Mesothelial cell of epicardium (in vitro differentiated cells): Measurements from ENCODE around the gene OR4N2. TPM values are rescaled to one million over a fixed set of nuclear protein-coding genes. Genes with fewer than 3 reads are reported as not detected.
"Not testable (repeated sequence)": the region's sequence is repeated elsewhere in the genome, so short reads cannot be mapped to it uniquely, and the experiment has no call there.

Experiments
- DNase-seq, 2 experiments: peaks; one replicate each; pipeline ENCODE4 v3.0.0; 2021; ENCODE audit warnings: low spot score in 2 of 2; ENCODE audit not compliant: unreplicated experiment in 2 of 2
- H3K27ac Mint-ChIP-seq: 2 replicates; pipeline ENCODE4 v1.8.0; 2021; ENCODE audit warnings: mixed read lengths
- H3K27me3 Mint-ChIP-seq: 2 replicates; pipeline ENCODE4 v1.8.0; 2021; ENCODE audit warnings: low read depth, mixed read lengths
- H3K36me3 Mint-ChIP-seq: 2 replicates; pipeline ENCODE4 v1.8.0; 2021; ENCODE audit warnings: mixed read lengths
- H3K4me1 Mint-ChIP-seq: 2 replicates; pipeline ENCODE4 v1.8.0; 2021; ENCODE audit warnings: mixed read lengths
- H3K4me3 Mint-ChIP-seq: 2 replicates; pipeline ENCODE4 v1.8.0; 2021; ENCODE audit warnings: mild to moderate bottlenecking, moderate library complexity, mixed read lengths
- H3K9me3 Mint-ChIP-seq: 2 replicates; pipeline ENCODE4 v1.8.0; 2021; ENCODE audit warnings: mixed read lengths
- CTCF ChIP-seq: fragments of 200-600 bp; sonication (generic); IDR thresholded peaks from one replicate; pipeline ENCODE4 v1.5.0; 2021; ENCODE audit warnings: antibody characterized with exemption; ENCODE audit not compliant: unreplicated experiment
- total RNA-seq: library from RNA; stranded (reverse); gene quantifications from 3 replicates; pipeline ENCODE4 v1.2.1, GENCODE V29; 2021

OR4N2 gene
- total RNA-seq, 1 donor from 2014 or later, result not detected

GRCh38 chr14:19823765-19824164 lies 20.2 kb downstream of the OR4N2 start:
- no peak for DNase-seq
- H3K4me1 Mint-ChIP-seq, result no peaks in the 10 kb centered on the region
- no peaks in the 10 kb centered on the region for H3K27me3 Mint-ChIP-seq
- H3K36me3 Mint-ChIP-seq, result peaks cover 2% of the 10 kb centered on the region
- H3K27ac Mint-ChIP-seq, result no peak overlapping the region
- TF ChIP-seq CTCF, result no peak
- no peak overlapping the region for H3K4me3 Mint-ChIP-seq
- peaks cover 5% of the 10 kb centered on the region for H3K9me3 Mint-ChIP-seq

GRCh38 chr14:19827626-19828244 lies 24.2 kb downstream of the OR4N2 start:
- not testable (repeated sequence) for H3K4me3 Mint-ChIP-seq, H3K4me1 Mint-ChIP-seq, H3K27me3 Mint-ChIP-seq, H3K36me3 Mint-ChIP-seq, H3K27ac Mint-ChIP-seq, DNase-seq
- H3K9me3 Mint-ChIP-seq, result peaks cover 26% of the 10 kb centered on the region

GRCh38 chr14:19828314-19828713 lies 24.7 kb downstream of the OR4N2 start:
- H3K27me3 Mint-ChIP-seq, result no peaks in the 10 kb centered on the region
- H3K4me3 Mint-ChIP-seq, result no peak overlapping the region
- TF ChIP-seq CTCF, result no peak
- peaks cover 4% of the 10 kb centered on the region for H3K36me3 Mint-ChIP-seq
- H3K9me3 Mint-ChIP-seq, result peaks cover 32% of the 10 kb centered on the region
- no peak overlapping the region for H3K27ac Mint-ChIP-seq
- no peak for DNase-seq
- H3K4me1 Mint-ChIP-seq, result no peaks in the 10 kb centered on the region

- not testable (repeated sequence) for H3K27ac Mint-ChIP-seq, DNase-seq, H3K27me3 Mint-ChIP-seq, H3K4me1 Mint-ChIP-seq, H3K4me3 Mint-ChIP-seq, H3K36me3 Mint-ChIP-seq
- peaks cover 40% of the 10 kb centered on the region for H3K9me3 Mint-ChIP-seq
These were observed 30.8 kb downstream of the OR4N2 start for GRCh38 chr14:19834203-19834848.

GRCh38 chr14:19838433-19838832 lies 34.9 kb downstream of the OR4N2 start:
- Mint-ChIP-seq H3K27ac (no peak overlapping the region), H3K9me3 (peaks cover 20% of the 10 kb centered on the region), H3K4me1 (no peaks in the 10 kb centered on the region), H3K4me3 (no peak overlapping the region), H3K36me3 (no peaks in the 10 kb centered on the region), H3K27me3 (no peaks in the 10 kb centered on the region)
- no peak for DNase-seq
- TF ChIP-seq CTCF, result no peak

- H3K36me3 Mint-ChIP-seq, result peaks cover 4% of the 10 kb centered on the region
- peaks cover 81% of the 10 kb centered on the region for H3K9me3 Mint-ChIP-seq
- H3K27ac Mint-ChIP-seq, result no peak overlapping the region
- TF ChIP-seq CTCF, result no peak
- no peak for DNase-seq
- no peaks in the 10 kb centered on the region for H3K4me1 Mint-ChIP-seq
- no peaks in the 10 kb centered on the region for H3K27me3 Mint-ChIP-seq
- H3K4me3 Mint-ChIP-seq, result no peak overlapping the region
These were observed 47.8 kb downstream of the OR4N2 start for GRCh38 chr14:19851365-19851764.

GRCh38 chr14:19866061-19866669 lies 62.6 kb downstream of the OR4N2 start:
- H3K4me1 Mint-ChIP-seq, H3K27me3 Mint-ChIP-seq, DNase-seq, H3K4me3 Mint-ChIP-seq, H3K27ac Mint-ChIP-seq, H3K36me3 Mint-ChIP-seq: not testable (repeated sequence)
- H3K9me3 Mint-ChIP-seq, result peaks cover 19% of the 10 kb centered on the region
